Thyroid gland (tissue), 4 donors: Measurements from ENCODE around the gene OCIAD1.

Experiments
- CTCF ChIP-seq, 6 experiments: fragments of 200-600 bp in 3 of 6; fragments of 450-650 bp in 3 of 6; sonication (generic) in 3 of 6; IDR thresholded peaks; one replicate each; pipeline ENCODE4 v1.5.1; 2016 to 2019; ENCODE audit warnings: antibody characterized with exemption in 6 of 6, mild to moderate bottlenecking in 2 of 6, inconsistent platforms in 1 of 6, moderate library complexity in 1 of 6
- POLR2A ChIP-seq, 2 donors: fragments of 450-650 bp; IDR thresholded peaks; one replicate each; pipeline ENCODE4 v1.6.1; 2017; ENCODE audit warnings: antibody characterized with exemption in 2 of 2, mild to moderate bottlenecking in 2 of 2, moderate library complexity in 1 of 2

- no peak for TF ChIP-seq CTCF (IDR thresholded peaks at IDR 0.05)
- no peak for TF ChIP-seq POLR2A (IDR thresholded peaks at IDR 0.05)
Measured at GRCh38 chr4:48899432-48899749, 68.5 kb downstream of the OCIAD1 start.
